CD4-positive, alpha-beta T cell treated with Interferon alpha-2 for 1 hour (primary cell): ENCODE data around the gene CUBN.
A peak's percentile ranks its signal among the peaks of the same experiment; 100 is the strongest.
"Not testable (repeated sequence)": the region's sequence is repeated elsewhere in the genome, so short reads cannot be mapped to it uniquely, and the experiment has no call there.

ENCODE experiments used
- DNase-seq, 2 donors: peaks; one replicate each; pipeline ENCODE4 v3.0.0-alpha.2; 2020 to 2022

The CUBN gene

DNA sequence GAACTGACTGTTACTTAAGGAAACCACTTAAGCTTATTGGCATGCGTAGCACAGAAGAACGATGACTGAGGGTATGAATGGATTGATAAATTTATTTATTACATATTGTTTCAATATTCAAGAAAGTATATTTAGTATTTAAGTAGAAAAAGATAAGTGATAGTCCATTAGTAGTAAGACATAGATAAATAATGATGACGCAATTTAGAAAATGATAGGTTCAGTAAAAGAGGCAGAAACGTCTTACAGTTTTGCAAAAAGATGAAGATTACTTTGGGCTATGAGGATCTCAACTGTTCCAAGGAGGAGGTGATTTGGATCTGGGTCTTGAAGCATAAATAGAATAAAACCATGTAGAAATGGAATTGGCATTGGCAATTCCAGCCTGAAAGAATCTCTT, 275.8 kb downstream of the CUBN start:
- DNase-seq = no peak

GRCh38 chr10:16853201-16853600, 276.4 kb downstream of the CUBN start:
- peak in 1 of 2 donors; percentile 11 for DNase-seq

DNA sequence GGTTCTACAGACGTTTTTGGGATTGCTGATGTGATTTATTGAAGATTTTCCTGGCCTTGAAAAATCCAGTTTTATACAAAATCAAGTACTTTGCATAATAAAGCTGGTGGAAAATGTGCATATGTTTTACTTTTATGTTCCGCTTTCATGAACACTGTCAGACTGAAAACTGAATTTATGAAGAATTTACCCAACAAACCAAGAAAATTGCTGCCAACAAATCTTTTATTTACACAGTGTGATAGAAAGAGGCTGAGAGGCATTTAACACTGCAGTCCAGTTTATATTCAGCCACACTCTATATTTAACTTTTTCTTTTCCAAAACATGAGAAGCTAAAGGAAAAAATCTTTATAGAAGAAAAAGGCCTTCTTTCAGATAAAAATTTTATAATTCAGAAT, 277.0 kb downstream of the CUBN start:
- no peak for DNase-seq

DNA sequence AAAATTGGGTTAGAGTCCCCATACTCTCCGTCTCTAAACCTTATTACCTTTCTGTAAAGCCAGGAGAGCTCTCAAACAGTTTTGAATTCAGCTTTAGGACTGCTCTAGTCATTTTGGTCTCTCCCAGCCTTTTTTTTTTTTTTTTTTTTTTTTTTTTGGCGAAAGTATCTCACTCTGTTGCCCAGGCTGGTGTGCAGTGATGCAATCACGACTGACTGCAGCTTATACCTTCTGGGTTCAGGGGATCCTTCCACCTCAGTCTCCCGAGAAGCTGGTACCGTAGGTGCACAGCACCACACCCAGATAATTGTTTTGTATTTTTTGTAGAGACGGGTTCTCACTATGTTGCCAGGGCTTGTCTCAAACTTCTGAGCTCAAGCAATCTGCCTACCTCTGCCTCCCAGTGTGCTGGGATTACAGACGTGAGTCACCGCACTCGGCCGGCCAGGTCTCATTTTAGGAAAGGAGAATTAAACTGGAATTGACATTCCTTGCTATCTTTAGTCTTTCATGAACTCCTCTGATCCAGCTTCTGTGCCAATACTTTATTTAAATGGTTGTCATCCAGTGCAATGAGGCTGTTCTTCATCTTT, 281.0 kb downstream of the CUBN start:
- DNase-seq = no peak

- no peak for DNase-seq
Observed at GRCh38 chr10:16847644-16848043, 282.0 kb downstream of the CUBN start.

- no peak for DNase-seq
Observed at GRCh38 chr10:16845248-16845647, 284.4 kb downstream of the CUBN start.

DNA sequence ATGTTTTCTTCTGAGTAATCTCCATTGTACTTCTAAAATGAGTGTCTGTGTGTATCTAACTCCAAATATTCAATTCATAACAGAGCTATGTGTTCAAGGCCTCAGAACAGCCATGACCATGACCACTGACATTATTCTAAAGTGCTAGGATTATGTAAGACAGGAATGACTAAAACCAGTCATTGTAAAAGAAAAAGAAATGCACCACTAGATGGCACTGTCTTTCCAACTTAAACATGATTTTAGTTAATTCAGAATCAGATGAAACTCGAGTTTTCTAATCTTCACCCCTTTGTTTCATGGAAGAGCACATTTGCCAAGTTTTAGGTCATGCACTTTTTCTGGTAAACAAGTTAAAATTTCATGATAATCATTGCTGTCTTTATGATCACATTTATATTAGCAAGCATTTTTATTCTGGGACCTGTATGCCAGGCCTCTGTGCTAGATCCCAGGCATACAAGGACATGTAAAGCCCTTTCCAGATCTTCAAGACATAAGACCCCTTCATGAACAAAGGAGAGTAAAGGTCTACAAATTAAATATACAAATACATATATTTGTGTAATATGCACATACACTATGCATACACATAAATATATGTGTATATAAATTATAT, 286.2 kb downstream of the CUBN start:
- DNase-seq = peak in 1 of 2 donors; percentile 80

DNA sequence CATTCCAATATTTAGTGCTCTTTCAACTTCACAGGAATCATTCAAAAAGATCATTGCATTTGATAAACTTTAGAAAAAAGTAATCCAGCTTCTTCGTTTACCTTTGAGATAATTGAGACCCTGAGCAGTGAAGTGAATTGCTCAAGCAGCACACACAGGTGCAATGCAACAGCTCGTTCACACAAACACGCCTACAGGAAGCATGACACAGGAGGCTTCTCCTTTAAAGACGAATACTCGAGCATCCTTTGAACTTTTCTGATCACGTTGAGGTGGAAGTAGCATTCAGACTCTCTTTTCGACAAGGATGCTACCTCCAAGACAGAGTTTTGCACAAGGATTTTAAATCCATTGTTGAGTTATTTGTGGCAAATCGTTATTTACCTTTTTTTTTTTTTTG, 294.4 kb downstream of the CUBN start:
- peak; percentile 20 to 55 for DNase-seq

GRCh38 chr10:16832351-16833080, 297.1 kb downstream of the CUBN start:
- DNase-seq = no peak

- DNase-seq = no peak
Observed at GRCh38 chr10:16828701-16829175, 300.9 kb downstream of the CUBN start.

DNA sequence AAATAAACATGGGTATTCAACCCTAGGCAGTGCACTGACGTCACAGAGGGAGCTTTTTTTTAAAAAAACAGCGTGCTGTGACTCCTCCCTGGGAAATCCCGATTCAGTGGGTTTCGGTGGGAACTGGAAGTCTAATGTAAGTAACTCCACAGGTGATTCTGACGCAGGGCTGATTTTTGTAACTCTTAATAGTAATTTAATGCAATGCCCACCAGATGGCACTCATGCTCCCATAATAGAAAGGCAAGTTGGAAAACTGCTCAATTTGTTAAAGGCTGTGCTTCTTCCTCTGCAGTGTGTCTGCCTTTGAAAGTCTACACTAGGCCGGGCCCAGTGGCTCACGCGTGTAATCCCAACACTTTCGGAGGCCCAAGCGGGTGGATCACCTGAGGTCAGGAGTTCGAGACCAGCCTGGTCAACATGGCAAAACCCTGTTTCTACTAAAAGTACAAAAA, 301.5 kb downstream of the CUBN start:
- DNase-seq = peak; percentile 60 to 81

- not testable (repeated sequence) for DNase-seq
Observed at GRCh38 chr10:16827474-16827873, 302.1 kb downstream of the CUBN start.

DNA sequence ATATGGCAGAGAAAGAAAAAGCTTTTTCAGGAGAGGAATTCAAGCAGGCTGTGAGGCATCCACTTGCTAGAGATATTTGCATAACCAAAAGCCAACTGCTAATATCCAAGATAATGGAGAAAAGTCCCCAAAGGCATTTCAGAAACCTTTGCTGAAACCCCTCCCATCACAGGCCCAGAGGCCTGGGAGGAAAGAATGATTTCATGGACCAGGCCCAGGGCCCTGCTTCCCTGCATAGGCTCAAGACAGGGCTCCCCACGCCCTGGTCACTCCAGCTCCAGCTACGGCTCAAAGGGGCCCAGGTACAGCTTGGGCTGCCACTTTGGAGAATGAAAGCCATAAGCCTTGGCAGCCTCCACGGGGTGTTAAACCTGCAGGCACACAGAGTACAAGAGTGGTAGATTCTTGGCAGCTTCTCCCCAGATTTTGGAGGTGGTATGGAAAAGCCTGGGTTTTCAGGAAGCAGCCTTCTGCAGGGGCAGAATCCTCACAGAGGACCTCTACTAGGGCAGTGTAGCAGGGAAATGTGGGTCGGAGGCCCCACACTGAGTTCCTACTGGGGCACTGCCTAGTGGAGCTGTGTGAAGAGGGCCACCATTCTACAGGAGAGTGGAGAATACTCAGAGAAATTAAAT, 306.8 kb downstream of the CUBN start:
- no peak for DNase-seq

- no peak for DNase-seq
Observed at GRCh38 chr10:16822027-16822426, 307.6 kb downstream of the CUBN start.

GRCh38 chr10:16820421-16820820, 309.2 kb downstream of the CUBN start:
- DNase-seq = no peak

GRCh38 chr10:16820018-16820417, 309.6 kb downstream of the CUBN start:
- no peak for DNase-seq

- no peak for DNase-seq
Observed at GRCh38 chr10:16819436-16819835, 310.2 kb downstream of the CUBN start.

- no peak for DNase-seq
Observed at GRCh38 chr10:16819026-16819425, 310.6 kb downstream of the CUBN start.

DNA sequence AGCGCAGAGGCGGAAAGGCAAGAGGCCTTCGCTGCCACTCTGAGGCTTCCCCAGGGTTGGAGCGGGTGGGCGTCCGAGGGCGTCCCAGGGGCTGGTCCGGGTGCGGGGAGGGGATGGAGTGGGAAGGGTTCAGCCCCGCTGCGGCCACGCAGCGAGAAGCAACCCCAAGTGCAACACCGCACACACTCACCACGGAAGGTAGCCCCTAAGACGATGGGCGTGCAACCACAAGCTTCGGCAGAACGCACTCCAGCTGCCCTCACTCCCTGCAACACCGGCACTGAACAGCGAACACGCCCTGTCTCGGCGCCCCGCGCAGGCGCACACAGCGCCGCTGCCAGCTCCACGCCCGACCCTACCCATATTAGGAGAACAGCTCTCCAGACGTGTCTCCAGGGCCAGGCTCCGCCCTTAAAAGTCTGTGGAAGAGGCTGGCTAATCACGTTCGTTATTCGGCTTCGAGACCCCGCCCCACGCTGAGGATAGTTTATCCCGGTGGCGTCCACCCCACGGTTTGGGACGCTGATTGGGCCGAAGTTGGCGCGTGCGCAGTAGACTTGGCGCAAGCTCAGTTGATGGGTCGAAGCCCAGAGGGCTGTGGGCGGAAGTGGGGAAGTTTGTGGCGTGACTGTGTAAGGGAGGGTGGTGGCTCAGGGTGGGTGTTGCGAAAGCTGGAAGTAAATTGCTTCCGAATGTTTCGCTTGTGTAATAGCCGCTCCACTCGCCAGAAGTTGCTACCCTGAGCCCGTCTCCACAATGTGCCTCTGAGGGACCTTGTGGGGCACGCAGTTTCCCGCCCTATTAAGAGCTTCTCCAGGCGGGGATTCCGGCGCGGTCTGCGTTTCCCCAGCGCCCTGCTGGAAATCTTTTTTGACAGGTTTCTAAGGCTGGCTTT, 312.2 kb downstream of the CUBN start, which contains the start of gene RSU1:
Gene RSU1 (minus strand): TSS at position 300 of the 895 bp plus-strand sequence. CDS start 343 bp downstream, outside the sequence.
- DNase-seq = peak; percentile 100

DNA sequence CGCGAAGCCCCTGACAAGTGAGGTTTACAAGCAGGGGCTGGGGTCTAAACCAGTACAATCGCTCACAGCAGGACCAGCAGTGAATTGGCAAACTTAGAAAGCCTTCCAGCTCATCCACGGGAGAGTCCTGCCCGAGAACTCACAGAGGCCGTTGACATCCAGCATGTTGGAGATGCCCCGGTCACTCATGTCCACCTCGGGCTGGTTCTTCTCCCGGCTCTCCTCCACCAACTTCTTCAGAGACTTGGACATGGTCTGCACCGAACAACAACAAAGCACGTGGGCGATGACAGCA, 312.8 kb downstream of the CUBN start:
- no peak for DNase-seq

GRCh38 chr10:16816171-16816570, 313.4 kb downstream of the CUBN start:
- DNase-seq = no peak

DNA sequence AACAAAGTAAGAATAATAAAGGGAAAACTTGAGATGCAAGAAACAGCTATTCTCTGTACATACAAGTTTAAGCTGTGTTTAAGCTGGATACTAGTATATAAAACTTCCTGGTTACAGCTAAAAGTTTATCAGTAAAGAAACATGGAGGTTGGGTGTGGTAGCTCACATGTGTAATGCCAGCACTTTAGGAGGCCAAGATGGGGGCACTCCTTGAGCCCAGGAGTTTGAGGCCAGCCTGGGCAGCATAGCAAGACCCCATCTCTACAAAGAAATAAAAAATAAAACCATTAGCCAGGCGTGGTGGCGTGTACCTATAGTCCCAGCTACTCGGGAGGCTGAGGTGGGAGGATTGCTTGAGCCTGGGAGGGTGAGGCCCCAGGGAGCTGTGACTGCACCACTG, 315.6 kb downstream of the CUBN start:
- no peak for DNase-seq

DNA sequence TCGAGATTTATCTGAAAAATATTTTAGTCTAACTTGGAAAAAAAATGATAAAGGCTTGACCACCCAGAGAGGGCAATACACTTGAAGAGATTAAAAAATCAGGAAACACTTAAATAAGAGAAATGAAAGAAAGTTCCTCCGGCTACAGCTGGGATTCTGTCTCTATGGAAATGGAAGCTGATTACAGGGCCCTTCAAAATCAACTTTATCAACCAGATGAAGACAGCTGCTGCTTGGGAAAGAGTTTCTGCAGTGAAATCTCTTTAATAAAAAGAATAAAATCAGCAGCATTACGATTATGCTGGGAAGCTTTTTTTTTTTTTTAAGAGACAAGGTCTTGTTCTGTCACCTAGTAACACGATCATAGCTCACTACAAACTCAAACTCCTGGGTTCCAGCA, 316.9 kb downstream of the CUBN start:
- DNase-seq = no peak
